GM18861 (cell line): Measurements from ENCODE around the gene USP14.

Experiments used
- ATAC-seq: cut with Tn5 transposase; IDR thresholded peaks from one replicate; pipeline ENCODE4 v1.9.1; 2021; ENCODE audit not compliant: unreplicated experiment

Gene USP14

DNA sequence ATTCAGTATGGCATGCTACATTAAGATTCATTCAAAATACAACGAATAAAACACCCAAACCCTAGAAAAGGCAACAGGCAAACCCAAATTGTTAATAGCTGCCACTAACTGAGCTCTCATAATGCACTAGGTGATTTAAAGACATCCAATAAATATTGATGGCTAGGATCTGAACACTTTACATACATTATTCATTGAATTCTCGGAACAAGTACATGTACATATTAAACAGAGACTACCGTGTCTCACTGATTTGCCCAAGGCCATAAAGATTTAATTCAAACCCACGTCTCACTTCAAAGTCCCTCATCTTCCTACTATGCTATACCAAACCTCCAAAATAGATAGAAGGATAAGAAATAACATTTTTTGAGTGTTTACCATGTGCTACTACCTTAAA is 67.4 kb downstream of the USP14 start:
- no peak for ATAC-seq

- ATAC-seq = no peak
Observed at GRCh38 chr18:227374-227773, 69.0 kb downstream of the USP14 start.

- no peak for ATAC-seq
Observed at GRCh38 chr18:227902-228301, 69.5 kb downstream of the USP14 start.

GRCh38 chr18:228586-228985 is 70.2 kb downstream of the USP14 start:
- ATAC-seq = no peak

GRCh38 chr18:231563-231962 is 73.2 kb downstream of the USP14 start:
- ATAC-seq = no peak

GRCh38 chr18:240175-240574 is 81.8 kb downstream of the USP14 start:
- no peak for ATAC-seq

GRCh38 chr18:245282-245847 is 87.0 kb downstream of the USP14 start:
- no peak for ATAC-seq

GRCh38 chr18:248053-248452 is 89.7 kb downstream of the USP14 start:
- no peak for ATAC-seq

GRCh38 chr18:250685-251084 is 92.3 kb downstream of the USP14 start:
- ATAC-seq = no peak

- no peak for ATAC-seq
Observed at GRCh38 chr18:251572-251971, 93.2 kb downstream of the USP14 start.

DNA sequence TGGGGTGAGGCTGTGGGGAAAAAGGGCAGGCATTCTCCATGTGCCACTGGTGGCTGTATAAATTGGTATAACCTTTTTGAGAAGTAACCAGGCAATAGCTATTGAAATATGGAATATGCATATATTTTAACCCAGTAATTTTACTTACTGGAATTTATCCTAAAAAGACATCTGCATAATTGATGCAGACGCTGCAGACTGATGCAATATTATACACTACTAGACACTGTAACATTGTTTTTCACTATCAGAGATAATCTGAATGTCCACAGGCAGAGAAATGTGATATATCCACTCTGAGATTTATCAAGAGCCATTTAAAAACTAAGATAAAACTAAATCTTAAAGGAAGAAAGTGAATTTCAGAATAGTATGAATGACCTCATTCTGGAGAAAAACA is 94.8 kb downstream of the USP14 start:
- ATAC-seq = no peak

DNA sequence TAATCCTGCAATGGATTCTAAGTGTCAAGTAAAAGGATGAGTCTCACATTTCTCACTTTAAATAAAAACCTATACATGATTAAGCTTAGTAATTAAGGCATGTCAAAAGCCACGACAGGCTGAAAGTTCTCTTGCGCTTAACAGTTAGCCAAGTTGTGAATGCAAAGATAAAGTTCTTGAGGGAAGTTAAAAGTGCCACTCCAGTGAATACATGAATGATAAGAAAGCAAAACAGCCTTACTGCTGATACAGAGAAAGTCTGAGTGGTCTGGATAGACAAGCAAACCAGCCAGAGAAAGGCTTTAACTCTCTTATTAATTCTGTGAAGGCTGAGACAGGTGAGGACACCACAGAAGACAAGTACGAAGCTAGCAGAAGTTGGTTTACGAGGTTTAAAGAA is 96.8 kb downstream of the USP14 start:
- ATAC-seq = no peak

GRCh38 chr18:260547-260946 is 102.2 kb downstream of the USP14 start:
- no peak for ATAC-seq

GRCh38 chr18:261398-262073 is 103.2 kb downstream of the USP14 start:
- no peak for ATAC-seq
